HCT116 (cell line): ENCODE data around the gene PLEKHJ1. TPM values are rescaled to one million over a fixed set of nuclear protein-coding genes. Genes with fewer than 3 reads are reported as not detected.

Experiments
- ATAC-seq: fragments of 200-7000 bp; cut with Tn5 transposase; 2 replicates; pipeline ENCODE4 v1.9.1; 2020; ENCODE audit warnings: mild to moderate bottlenecking, moderate library complexity
- BruUV-seq: library from RNA; stranded (reverse); fragments of 400-500 nt; replicated peaks from 2 replicates; lab custom pipeline; 2021; lab: Mats Ljungman, UMichigan
- CTCF ChIA-PET: fragments of 300-600 bp; sonication (Branson Sonifier 250); formaldehyde crosslinking; loops from one replicate; lab custom pipeline; 2021; ENCODE audit warnings: antibody characterized with exemption; lab: Charles Lee
- POLR2A ChIA-PET: fragments of 300-600, 350-600 bp; sonication (Branson Sonifier 250); formaldehyde crosslinking; loops from one replicate; lab custom pipeline; 2021; ENCODE audit warnings: antibody characterized with exemption; lab: Charles Lee
- RAD21 ChIA-PET, 2 experiments: fragments of 300-600 bp; sonication (Branson Sonifier 250); formaldehyde crosslinking; loops; one replicate each; lab custom pipeline; 2023; ENCODE audit warnings: low total read pairs in 2 of 2; ENCODE audit not compliant: uncharacterized antibody in 2 of 2, unreplicated experiment in 2 of 2, low non-redundant PET in 1 of 2; lab: Charles Lee
- DNase-seq: peaks from one replicate; pipeline ENCODE4 v3.0.0-alpha.2; 2010; ENCODE audit warnings: low read depth, low spot score
- H2AFZ ChIP-seq: fragments of 200-600 bp; shearing (Covaris generic), sonication (generic); 2 replicates; pipeline ENCODE4 v1.6.1; 2017; ENCODE audit warnings: low read depth, mixed run types, mixed read lengths, antibody characterized with exemption, low read length; ENCODE audit not compliant: poor library complexity, severe bottlenecking
- H3K27ac ChIP-seq: 2 replicates; pipeline ENCODE4 v1.5.1; 2012; ENCODE audit warnings: low read depth, low read length
- H3K27me3 ChIP-seq: fragments of 200-600 bp; sonication (generic); 2 replicates; pipeline ENCODE4 v1.6.1; 2016; ENCODE audit warnings: mixed run types, low read length, mixed read lengths; ENCODE audit not compliant: insufficient read depth
- H3K36me3 ChIP-seq, 2 experiments: fragments of 200-500 bp in 1 of 2; fragments of 200-600 bp in 1 of 2; sonication (Bioruptor generic) in 1 of 2; sonication (generic) in 1 of 2; 2 replicates each; pipeline versions ENCODE4 v1.5.1 to v1.6.1; 2014 to 2016; ENCODE audit warnings: low read length in 2 of 2, inconsistent platforms in 1 of 2, mixed read lengths in 1 of 2, mixed run types in 1 of 2; ENCODE audit not compliant: insufficient read depth in 2 of 2, control insufficient read depth in 1 of 2
- H3K4me1 ChIP-seq, 2 experiments: fragments of 200-600 bp in 1 of 2; sonication (generic) in 1 of 2; 2 replicates each; pipeline versions ENCODE4 v1.5.1 to v1.6.1; 2012 to 2017; ENCODE audit warnings: low read length in 2 of 2, inconsistent platforms in 1 of 2, mild to moderate bottlenecking in 1 of 2, mixed read lengths in 1 of 2, mixed run types in 1 of 2, moderate library complexity in 1 of 2; ENCODE audit not compliant: insufficient read depth in 2 of 2, control insufficient read depth in 1 of 2
- H3K4me2 ChIP-seq: fragments of 200-600 bp; sonication (generic); 2 replicates; pipeline ENCODE4 v1.6.1; 2017; ENCODE audit warnings: mixed run types, low read length, mixed read lengths
- H3K4me3 ChIP-seq, 2 experiments: fragments of 200-600 bp in 1 of 2; sonication (generic) in 1 of 2; replicated peaks in 1 of 2; 2 replicates each; pipeline ENCODE4 v1.5.1; 2011 to 2016; ENCODE audit warnings: low read length in 2 of 2, control low read depth in 1 of 2, low read depth in 1 of 2, mild to moderate bottlenecking in 1 of 2, mixed read lengths in 1 of 2, mixed run types in 1 of 2
- H3K79me2 ChIP-seq: fragments of 200-600 bp; sonication (generic); 2 replicates; pipeline ENCODE4 v1.6.1; 2017; ENCODE audit warnings: mild to moderate bottlenecking, mixed run types, low read length, moderate library complexity, mixed read lengths; ENCODE audit not compliant: insufficient read depth
- H3K9ac ChIP-seq: fragments of 200-600 bp; sonication (generic); 2 replicates; pipeline ENCODE4 v1.6.1; 2016; ENCODE audit warnings: low read length, mixed read lengths
- H3K9me2 ChIP-seq: fragments of 200-600 bp; sonication (generic), shearing (Covaris generic); 2 replicates; pipeline ENCODE4 v1.6.1; 2017; ENCODE audit warnings: mixed run types, mild to moderate bottlenecking, moderate library complexity; ENCODE audit not compliant: insufficient read depth
- H3K9me3 ChIP-seq, 2 experiments: fragments of 200-500 bp in 1 of 2; fragments of 200-600 bp in 1 of 2; sonication (Bioruptor generic) in 1 of 2; sonication (generic) in 1 of 2; 2 replicates each; pipeline ENCODE4 v1.6.1; 2014 to 2017; ENCODE audit warnings: low read length in 2 of 2, mixed read lengths in 2 of 2, inconsistent platforms in 1 of 2, low read depth in 1 of 2, mild to moderate bottlenecking in 1 of 2, mixed run types in 1 of 2, moderate library complexity in 1 of 2; ENCODE audit not compliant: control insufficient read depth in 1 of 2, insufficient read depth in 1 of 2
- H4K20me1 ChIP-seq: fragments of 200-600 bp; sonication (generic), shearing (Covaris generic); 2 replicates; pipeline ENCODE4 v1.6.1; 2017; ENCODE audit warnings: mixed run types, mild to moderate bottlenecking, moderate library complexity; ENCODE audit not compliant: insufficient read depth
- EZH2 ChIP-seq: fragments of 200-600 bp; sonication (generic); IDR thresholded peaks from 2 replicates; pipeline ENCODE4 v1.6.1; 2017; ENCODE audit warnings: antibody characterized with exemption, mixed run types
- RAD21 ChIP-seq: IDR thresholded peaks from 2 replicates; pipeline ENCODE4 v1.6.1; 2012; ENCODE audit warnings: low read depth, mild to moderate bottlenecking
- ZNF274 ChIP-seq: fragments of 200-500 bp; sonication (Bioruptor generic); IDR thresholded peaks from 2 replicates; pipeline ENCODE4 v1.6.1; 2014; ENCODE audit warnings: mild to moderate bottlenecking, low read depth, low read length, inconsistent platforms
- intact Hi-C: fragments of 100-400 bp; cut with micrococcal nuclease; formaldehyde crosslinking; loops from 2 replicates; pipeline ENCODE4 v1.10.0; 2022
- total RNA-seq: library from RNA; stranded (reverse); gene quantifications from one replicate; pipeline ENCODE4 v1.2.1, GENCODE V29; 2021; ENCODE audit not compliant: unreplicated experiment
- TF ChIP-seq, protein P1 (sequence below): IDR thresholded peaks from 2 replicates; pipeline ENCODE4 v1.6.1; 2012; ENCODE audit warnings: low read depth
- TF ChIP-seq, protein P2 (sequence below): IDR thresholded peaks from 2 replicates; pipeline ENCODE4 v1.6.1; 2012

PLEKHJ1 gene
- total RNA-seq, 1 experiment from 2014 or later = 88.2 TPM

DNA sequence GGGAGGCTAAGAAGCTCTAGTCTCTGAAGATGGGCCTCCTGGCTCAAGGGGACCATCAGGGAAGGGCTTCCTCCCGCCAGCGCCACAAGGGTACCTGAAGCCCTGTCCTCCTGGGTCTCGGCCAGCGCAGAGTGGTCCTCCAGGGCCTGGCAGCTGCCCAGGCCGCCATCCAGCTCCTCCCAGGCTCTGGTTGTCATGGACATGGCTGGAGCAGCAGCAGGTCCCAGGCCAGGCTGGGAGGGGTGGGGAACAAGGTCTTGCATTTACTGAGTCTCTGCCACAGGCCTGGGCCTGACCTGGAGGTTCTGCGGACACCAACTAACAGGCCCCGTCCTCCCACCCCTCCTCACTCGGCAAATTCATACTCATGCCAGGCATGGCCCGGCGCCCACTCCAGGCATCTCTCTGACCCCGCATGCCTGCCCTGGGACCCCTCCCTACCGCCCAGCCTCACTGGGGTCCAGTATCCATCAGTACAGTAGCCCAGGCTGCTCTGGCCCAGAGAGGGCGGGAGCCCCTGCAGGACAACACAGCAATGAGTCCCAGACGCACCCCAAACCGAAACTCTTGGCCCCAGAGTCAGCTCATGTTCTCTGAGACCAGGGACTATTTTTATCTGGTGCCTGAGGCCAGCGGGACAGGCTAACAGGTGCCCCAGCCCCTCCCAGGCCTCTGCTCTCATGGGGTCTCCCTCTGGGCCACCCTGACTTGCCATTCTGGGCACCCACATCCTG, 19.1 kb upstream of the PLEKHJ1 start:
- intact Hi-C loops = no loop called here
- CTCF ChIA-PET = no interaction called here
- no peak for DNase-seq
- no peaks in the 10 kb centered on the region for H3K27me3 ChIP-seq
- no peak overlapping the region for H2AFZ ChIP-seq
- RAD21 ChIA-PET = no interaction called here
- no peaks in the 10 kb centered on the region for H3K9me3 ChIP-seq
- POLR2A ChIA-PET = no interaction called here
- BruUV-seq = no TSS peak
- H3K9ac ChIP-seq = no peak overlapping the region
- ATAC-seq = no peak
- H3K27ac ChIP-seq = no peak overlapping the region
- TF ChIP-seq ZNF274 (no peak), RAD21 (no peak), EZH2 (no peak)
- TF ChIP-seq, protein P1, sequence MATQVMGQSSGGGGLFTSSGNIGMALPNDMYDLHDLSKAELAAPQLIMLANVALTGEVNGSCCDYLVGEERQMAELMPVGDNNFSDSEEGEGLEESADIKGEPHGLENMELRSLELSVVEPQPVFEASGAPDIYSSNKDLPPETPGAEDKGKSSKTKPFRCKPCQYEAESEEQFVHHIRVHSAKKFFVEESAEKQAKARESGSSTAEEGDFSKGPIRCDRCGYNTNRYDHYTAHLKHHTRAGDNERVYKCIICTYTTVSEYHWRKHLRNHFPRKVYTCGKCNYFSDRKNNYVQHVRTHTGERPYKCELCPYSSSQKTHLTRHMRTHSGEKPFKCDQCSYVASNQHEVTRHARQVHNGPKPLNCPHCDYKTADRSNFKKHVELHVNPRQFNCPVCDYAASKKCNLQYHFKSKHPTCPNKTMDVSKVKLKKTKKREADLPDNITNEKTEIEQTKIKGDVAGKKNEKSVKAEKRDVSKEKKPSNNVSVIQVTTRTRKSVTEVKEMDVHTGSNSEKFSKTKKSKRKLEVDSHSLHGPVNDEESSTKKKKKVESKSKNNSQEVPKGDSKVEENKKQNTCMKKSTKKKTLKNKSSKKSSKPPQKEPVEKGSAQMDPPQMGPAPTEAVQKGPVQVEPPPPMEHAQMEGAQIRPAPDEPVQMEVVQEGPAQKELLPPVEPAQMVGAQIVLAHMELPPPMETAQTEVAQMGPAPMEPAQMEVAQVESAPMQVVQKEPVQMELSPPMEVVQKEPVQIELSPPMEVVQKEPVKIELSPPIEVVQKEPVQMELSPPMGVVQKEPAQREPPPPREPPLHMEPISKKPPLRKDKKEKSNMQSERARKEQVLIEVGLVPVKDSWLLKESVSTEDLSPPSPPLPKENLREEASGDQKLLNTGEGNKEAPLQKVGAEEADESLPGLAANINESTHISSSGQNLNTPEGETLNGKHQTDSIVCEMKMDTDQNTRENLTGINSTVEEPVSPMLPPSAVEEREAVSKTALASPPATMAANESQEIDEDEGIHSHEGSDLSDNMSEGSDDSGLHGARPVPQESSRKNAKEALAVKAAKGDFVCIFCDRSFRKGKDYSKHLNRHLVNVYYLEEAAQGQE = no peak
- TF ChIP-seq, protein P2, sequence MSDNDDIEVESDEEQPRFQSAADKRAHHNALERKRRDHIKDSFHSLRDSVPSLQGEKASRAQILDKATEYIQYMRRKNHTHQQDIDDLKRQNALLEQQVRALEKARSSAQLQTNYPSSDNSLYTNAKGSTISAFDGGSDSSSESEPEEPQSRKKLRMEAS = no peak
- H3K79me2 ChIP-seq = no peaks in the 10 kb centered on the region
- H4K20me1 ChIP-seq = no peaks in the 10 kb centered on the region
- no peak overlapping the region for H3K4me3 ChIP-seq
- no peaks in the 10 kb centered on the region; a peak in 1 of 4 replicates for H3K4me1 ChIP-seq
- H3K4me2 ChIP-seq = no peak overlapping the region
- H3K9me2 ChIP-seq = no peaks in the 10 kb centered on the region
- H3K36me3 ChIP-seq = no peaks in the 10 kb centered on the region
